Activated CD8-positive, alpha-beta T cell treated with anti-CD3 and anti-CD28 coated beads, Interleukin-2, amount 10 ng/mL, durations not matched to agents 7 days and 5 days (primary cell): ENCODE measurements around the gene TRPV4. TPM values are rescaled to one million over a fixed set of nuclear protein-coding genes. Genes with fewer than 3 reads are reported as not detected.

ENCODE experiments used
- ATAC-seq: fragments of 150-1000 bp; cut with Tn5 transposase; one replicate; pipeline ENCODE4 v1.10.0; 2021; ENCODE audit warnings: moderate library complexity
- CTCF ChIA-PET: fragments of 350-600 bp; sonication (Branson Sonifier 250); formaldehyde crosslinking; loops from one replicate; lab custom pipeline; 2021; ENCODE audit warnings: antibody characterized with exemption; lab: Charles Lee
- POLR2A ChIA-PET: fragments of 350-600 bp; sonication (Branson Sonifier 250); formaldehyde crosslinking; loops from one replicate; lab custom pipeline; 2021; ENCODE audit warnings: antibody characterized with exemption; lab: Charles Lee
- DNase-seq: peaks from one replicate; pipeline ENCODE4 v3.0.0-alpha.2; 2020
- H3K27ac Mint-ChIP-seq: one replicate; pipeline ENCODE4 v1.8.0; 2021; ENCODE audit warnings: mild to moderate bottlenecking, mixed read lengths
- H3K27me3 Mint-ChIP-seq: one replicate; pipeline ENCODE4 v1.8.0; 2021; ENCODE audit warnings: low read depth, mixed read lengths
- H3K36me3 Mint-ChIP-seq: one replicate; pipeline ENCODE4 v1.8.0; 2021; ENCODE audit warnings: low read depth, mixed read lengths
- H3K4me1 Mint-ChIP-seq: one replicate; pipeline ENCODE4 v1.8.0; 2021; ENCODE audit warnings: low read depth, mixed read lengths
- H3K4me3 Mint-ChIP-seq: one replicate; pipeline ENCODE4 v1.8.0; 2021; ENCODE audit warnings: mild to moderate bottlenecking, mixed read lengths
- H3K9me3 Mint-ChIP-seq: one replicate; pipeline ENCODE4 v1.8.0; 2022; ENCODE audit warnings: mixed read lengths; ENCODE audit not compliant: insufficient read depth
- total RNA-seq, 2 experiments: library from RNA; stranded (reverse); gene quantifications; one replicate each; pipeline ENCODE4 v1.2.3, GENCODE V29; 2021

The TRPV4 gene
- total RNA-seq, 2 experiments from 2014 or later: not detected

DNA sequence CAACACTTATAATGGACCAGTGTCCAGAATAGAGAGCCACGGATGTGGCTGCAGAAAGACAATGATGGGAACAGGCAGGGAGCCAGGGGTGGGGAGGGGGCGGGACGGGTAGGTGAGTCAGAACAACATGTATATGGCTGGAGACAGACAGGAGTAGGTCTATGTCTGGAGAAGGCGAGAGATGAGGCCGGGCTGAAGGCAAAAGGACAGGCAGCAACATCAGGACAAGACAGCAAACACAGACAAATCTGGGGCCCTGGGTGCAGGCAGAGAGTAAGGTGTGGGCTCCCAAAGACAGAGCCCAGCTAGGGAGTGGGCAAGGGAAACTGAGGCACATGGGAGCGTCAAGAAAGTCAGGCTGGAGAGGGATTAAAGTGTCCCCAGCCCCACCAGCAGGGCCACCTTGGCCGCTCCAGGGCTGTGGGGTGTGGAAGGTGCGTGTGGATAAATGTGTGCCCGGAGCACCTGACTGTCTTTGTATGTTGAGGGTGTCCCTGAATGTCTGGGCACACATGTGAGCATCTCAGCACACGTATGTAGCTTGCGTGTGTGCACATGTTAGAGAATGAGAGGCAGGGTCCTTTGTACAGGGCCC is 75.4 kb downstream of the TRPV4 start:
- Mint-ChIP-seq H3K9me3 (peaks cover 16% of the 10 kb centered on the region), H3K36me3 (peaks cover 7% of the 10 kb centered on the region), H3K27me3 (peaks cover 4% of the 10 kb centered on the region), H3K4me1 (peaks cover 3% of the 10 kb centered on the region), H3K4me3 (no peak overlapping the region), H3K27ac (no peak overlapping the region)
- ATAC-seq: no peak
- ChIA-PET POLR2A (no interaction called here), CTCF (no interaction called here)
- no peak for DNase-seq

DNA sequence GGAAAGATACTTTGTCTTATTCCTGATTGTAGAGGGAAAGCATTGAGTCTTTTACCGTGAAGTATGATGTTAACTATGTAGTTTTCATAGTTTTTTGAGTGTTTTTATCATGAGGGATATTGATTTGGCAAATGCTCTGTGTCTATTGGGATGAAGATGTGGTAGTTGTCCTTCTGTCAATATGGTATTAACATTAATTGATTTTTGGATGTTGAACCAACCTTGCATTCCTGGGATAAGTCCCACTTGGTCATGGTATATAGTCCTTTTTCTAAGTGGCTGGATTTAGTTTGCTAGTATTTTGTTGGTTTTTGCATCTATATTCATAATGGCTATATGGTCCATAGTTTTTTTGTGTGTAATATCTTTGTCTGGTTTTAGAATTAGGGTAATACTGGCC is 76.7 kb downstream of the TRPV4 start:
- Mint-ChIP-seq H3K4me3 (no peak overlapping the region), H3K4me1 (peaks cover 3% of the 10 kb centered on the region), H3K27ac (no peak overlapping the region), H3K27me3 (peaks cover 4% of the 10 kb centered on the region), H3K36me3 (peaks cover 7% of the 10 kb centered on the region), H3K9me3 (peaks cover 16% of the 10 kb centered on the region)
- DNase-seq (no peak), ATAC-seq (no peak)
- POLR2A ChIA-PET: no interaction called here
- CTCF ChIA-PET: no interaction called here

DNA sequence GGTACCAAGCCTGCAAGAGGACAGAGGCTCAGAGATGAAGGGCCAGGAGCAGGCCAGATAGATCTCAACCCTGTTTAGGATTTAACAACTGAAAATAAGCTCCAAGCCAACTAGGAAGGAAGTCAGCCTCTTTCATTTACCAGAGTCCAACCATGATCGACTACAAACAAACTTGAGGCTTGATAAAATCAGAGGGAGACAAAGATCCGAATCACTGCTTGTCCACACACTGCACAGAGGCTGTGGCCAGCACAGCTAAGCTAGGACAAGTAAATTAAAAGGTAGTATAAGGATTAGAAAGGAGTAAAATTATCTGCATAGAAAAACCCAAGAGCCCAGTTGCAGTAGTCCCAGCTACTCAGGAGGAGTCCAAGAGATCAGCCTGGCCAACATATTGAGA is 79.2 kb downstream of the TRPV4 start:
- ATAC-seq: no peak
- H3K27me3 Mint-ChIP-seq: peaks cover 15% of the 10 kb centered on the region
- H3K4me1 Mint-ChIP-seq: no peaks in the 10 kb centered on the region
- peaks cover 16% of the 10 kb centered on the region for H3K9me3 Mint-ChIP-seq
- ChIA-PET CTCF (interaction anchor here (1.7 kb wide), 1 partner anchor 157 kb away, joined by 5 read pairs; no protein-coding TSS in a partner anchor), POLR2A (interaction anchor here (0.7 kb wide), 1 partner anchor 245 kb away, joined by 3 read pairs; the partner anchor contains the start of gene ANKRD13A)
- no peak overlapping the region for H3K4me3 Mint-ChIP-seq
- no peak for DNase-seq
- no peak overlapping the region for H3K27ac Mint-ChIP-seq
- H3K36me3 Mint-ChIP-seq: peaks cover 7% of the 10 kb centered on the region

DNA sequence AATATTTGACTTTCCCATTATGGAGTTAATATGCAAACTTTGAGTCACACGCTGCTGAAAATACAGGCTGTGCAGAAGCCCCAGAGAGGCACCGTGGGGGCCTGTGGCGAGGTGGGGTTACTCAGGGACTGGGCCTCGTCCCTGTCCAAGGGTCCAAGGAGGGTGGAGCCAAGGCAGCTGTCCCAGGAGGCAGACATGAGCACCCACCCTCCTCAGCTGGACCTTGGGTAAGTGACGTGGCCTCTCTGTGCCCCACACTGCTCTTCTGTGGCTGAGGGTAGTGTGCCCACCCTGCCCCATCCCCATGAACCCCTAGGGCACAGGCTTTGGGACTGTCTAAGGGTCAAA is 80.2 kb downstream of the TRPV4 start:
- no peaks in the 10 kb centered on the region for H3K4me1 Mint-ChIP-seq
- ATAC-seq (no peak), DNase-seq (no peak)
- peaks cover 7% of the 10 kb centered on the region for H3K36me3 Mint-ChIP-seq
- no peak overlapping the region for H3K27ac Mint-ChIP-seq
- peaks cover 16% of the 10 kb centered on the region for H3K9me3 Mint-ChIP-seq
- peaks cover 15% of the 10 kb centered on the region for H3K27me3 Mint-ChIP-seq
- no peak overlapping the region for H3K4me3 Mint-ChIP-seq
- POLR2A ChIA-PET: no interaction called here
- CTCF ChIA-PET: interaction anchor here (0.6 kb wide), 1 partner anchor 27 kb away, joined by 3 read pairs; no protein-coding TSS in a partner anchor

DNA sequence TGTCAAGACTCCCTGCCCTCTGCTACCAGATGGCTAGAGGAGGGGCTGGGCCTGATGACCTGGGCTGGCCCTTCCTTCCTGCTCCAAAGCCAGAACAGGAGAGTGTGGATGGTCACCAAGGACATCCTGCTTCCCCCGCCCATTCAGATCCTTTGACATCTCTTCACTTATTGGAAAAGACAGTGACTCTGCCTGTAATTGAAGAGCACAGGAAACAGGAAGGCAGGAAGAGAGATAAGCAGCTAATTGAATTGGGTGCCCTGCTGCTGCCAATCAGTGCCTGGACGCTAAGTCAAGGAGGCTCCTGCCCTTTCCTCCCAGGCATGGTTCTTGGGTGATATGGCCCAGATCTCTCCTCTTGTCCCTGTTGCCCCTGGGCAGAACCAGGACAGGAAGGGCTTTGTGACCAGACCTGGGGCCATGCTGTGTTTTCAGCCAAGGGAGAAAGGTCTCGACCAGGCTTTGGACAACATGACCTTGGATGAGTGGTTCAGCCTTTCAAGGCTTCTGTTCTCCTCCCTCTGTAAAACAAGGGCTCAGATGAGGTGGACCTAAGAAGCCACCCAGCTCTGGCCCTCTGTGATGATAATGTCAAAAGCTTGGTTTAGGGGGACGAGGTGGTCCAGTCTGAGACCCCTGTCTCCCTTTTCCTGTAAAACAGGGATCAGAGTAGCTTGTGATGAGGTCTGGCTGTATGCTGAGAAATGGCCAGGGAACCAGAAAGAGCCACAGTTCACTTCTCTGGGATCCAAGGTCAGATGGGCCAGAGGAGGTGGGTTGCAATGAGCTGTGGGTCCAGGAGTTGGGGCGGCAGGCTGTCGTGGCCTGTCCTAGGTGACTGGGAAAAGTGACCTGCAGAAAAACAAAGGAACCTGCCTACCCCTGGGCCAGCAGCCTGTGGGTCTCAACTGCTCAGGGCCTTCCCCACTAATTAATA is 80.8 kb downstream of the TRPV4 start:
- ChIA-PET CTCF (interaction anchor here (0.6 kb wide), 1 partner anchor 28 kb away, joined by 3 read pairs; no protein-coding TSS in a partner anchor), POLR2A (no interaction called here)
- no peak for ATAC-seq
- no peak for DNase-seq
- peaks cover 17% of the 10 kb centered on the region for H3K27me3 Mint-ChIP-seq
- H3K27ac Mint-ChIP-seq: no peak overlapping the region
- H3K4me1 Mint-ChIP-seq: no peaks in the 10 kb centered on the region
- no peak overlapping the region for H3K4me3 Mint-ChIP-seq
- H3K36me3 Mint-ChIP-seq: peaks cover 7% of the 10 kb centered on the region
- H3K9me3 Mint-ChIP-seq: peaks cover 16% of the 10 kb centered on the region

DNA sequence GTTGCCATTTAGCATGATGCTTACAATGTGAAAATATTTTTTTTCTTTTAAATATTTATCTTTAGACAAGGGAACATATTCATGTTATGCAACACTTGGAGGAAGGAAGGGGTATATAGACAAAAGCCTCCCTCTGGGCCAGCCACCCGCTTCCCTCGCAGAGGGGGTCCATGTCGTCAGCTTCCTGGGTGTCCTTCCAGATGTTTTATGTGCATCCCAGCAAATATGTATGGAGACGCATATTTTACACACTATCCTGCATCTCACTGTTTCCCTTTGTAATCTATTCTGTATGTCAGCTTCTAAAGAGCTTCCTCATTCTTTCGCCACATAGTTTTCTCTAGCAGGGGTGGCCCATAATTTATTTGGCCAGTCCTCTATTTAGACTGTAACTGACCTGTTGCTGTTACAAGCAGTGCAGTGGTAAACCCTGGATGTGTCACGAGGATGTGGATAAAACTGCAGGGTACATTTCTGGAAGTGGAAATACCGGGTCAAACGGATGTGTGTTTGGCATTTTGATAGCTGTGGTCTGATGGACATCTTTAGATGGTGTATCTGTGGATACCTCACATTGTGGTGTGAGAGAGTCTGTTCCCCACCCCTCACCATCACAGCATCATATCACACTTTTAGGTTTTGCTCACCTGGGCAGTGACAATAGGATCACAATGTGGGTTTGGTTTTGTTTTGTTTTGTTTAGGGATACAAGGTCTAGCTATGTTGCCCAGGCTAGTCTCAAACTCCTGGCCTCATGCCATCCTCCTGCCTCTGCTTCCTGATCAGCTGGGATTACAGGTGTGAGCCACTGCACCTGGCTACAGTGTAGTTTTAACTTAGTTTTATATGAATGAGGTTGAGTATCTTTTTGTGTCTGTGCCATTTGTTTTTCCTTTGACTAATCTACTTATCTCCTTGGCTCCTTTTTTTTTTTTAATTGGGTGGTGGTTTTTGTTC is 87.9 kb downstream of the TRPV4 start:
- H3K4me3 Mint-ChIP-seq: no peak overlapping the region
- H3K4me1 Mint-ChIP-seq: no peaks in the 10 kb centered on the region
- POLR2A ChIA-PET: no interaction called here
- no peak for ATAC-seq
- no peak overlapping the region for H3K27ac Mint-ChIP-seq
- no peak for DNase-seq
- no peaks in the 10 kb centered on the region for H3K9me3 Mint-ChIP-seq
- peaks cover 8% of the 10 kb centered on the region for H3K27me3 Mint-ChIP-seq
- CTCF ChIA-PET: interaction anchor here (0.8 kb wide), 1 partner anchor 147 kb away, joined by 3 read pairs; no protein-coding TSS in a partner anchor
- H3K36me3 Mint-ChIP-seq: no peaks in the 10 kb centered on the region

DNA sequence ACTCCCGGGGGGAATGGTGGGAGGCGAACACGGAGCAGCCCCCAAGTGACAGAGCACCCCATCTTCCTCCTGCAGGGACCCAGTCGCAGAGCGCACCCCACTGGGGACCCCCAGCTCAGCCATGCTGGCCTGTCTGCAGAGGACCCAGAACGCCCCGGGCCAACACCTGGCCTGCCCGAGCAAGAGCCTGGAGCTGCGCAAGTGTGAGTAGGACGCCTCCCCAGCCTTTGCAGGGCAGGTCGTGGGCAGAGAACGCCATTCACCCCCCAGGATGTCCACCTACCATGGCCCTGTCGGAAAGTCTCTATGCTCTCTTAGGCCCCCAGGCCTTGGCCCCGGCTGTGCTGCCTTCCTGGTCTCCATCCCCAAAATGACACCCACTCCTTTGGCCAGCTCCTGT is 89.2 kb downstream of the TRPV4 start:
- H3K9me3 Mint-ChIP-seq: no peaks in the 10 kb centered on the region
- ChIA-PET CTCF (no interaction called here), POLR2A (no interaction called here)
- ATAC-seq (no peak), DNase-seq (no peak)
- no peaks in the 10 kb centered on the region for H3K36me3 Mint-ChIP-seq
- H3K4me1 Mint-ChIP-seq: no peaks in the 10 kb centered on the region
- H3K27ac Mint-ChIP-seq: no peak overlapping the region
- H3K4me3 Mint-ChIP-seq: no peak overlapping the region
- H3K27me3 Mint-ChIP-seq: peaks cover 5% of the 10 kb centered on the region

DNA sequence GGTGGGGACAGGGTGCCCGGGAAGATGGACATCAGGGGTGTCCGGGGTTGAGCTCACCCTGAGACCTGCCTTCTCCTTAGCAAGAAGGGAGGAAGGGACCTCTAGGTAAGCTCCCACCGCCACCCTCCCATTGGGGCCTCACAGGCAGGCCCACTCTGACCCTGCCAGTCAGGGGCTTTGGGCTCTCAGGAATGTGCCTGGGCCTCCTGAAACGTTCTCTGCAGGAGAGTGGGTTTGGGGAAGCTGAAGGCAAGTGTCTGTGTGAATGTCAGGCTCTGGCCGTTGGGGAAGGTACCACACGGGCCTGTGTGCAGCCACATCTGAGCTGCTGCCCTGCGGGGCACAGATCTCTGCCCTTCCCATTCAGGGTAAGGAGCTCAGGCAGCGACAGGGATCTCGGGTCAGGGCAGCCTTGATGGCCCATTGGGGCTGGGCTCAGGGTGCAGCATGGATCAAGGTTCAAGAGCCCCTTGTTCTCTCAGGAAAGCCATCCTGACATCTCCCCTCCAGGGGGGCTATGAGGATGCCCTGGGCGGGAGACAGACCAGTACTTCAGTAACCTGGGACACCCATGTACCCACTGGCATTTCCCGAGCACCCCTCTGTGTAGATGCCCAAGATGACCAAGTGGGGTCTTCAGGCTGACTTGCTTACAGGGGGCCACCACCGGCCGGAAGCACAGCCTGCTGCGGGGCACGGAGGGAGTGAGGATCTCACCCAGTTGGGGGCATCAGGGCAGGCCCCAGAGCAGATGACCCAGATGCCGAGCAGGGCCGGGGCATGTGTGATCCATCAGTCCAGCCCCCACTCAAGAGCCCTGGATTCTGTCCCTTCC is 89.9 kb downstream of the TRPV4 start:
- Mint-ChIP-seq H3K27ac (no peak overlapping the region), H3K27me3 (peaks cover 5% of the 10 kb centered on the region), H3K4me1 (no peaks in the 10 kb centered on the region), H3K36me3 (no peaks in the 10 kb centered on the region), H3K4me3 (no peak overlapping the region), H3K9me3 (no peaks in the 10 kb centered on the region)
- POLR2A ChIA-PET: no interaction called here
- ATAC-seq: no peak
- CTCF ChIA-PET: interaction anchor here (0.9 kb wide), 1 partner anchor 31 kb away, joined by 3 read pairs; no protein-coding TSS in a partner anchor
- no peak for DNase-seq

DNA sequence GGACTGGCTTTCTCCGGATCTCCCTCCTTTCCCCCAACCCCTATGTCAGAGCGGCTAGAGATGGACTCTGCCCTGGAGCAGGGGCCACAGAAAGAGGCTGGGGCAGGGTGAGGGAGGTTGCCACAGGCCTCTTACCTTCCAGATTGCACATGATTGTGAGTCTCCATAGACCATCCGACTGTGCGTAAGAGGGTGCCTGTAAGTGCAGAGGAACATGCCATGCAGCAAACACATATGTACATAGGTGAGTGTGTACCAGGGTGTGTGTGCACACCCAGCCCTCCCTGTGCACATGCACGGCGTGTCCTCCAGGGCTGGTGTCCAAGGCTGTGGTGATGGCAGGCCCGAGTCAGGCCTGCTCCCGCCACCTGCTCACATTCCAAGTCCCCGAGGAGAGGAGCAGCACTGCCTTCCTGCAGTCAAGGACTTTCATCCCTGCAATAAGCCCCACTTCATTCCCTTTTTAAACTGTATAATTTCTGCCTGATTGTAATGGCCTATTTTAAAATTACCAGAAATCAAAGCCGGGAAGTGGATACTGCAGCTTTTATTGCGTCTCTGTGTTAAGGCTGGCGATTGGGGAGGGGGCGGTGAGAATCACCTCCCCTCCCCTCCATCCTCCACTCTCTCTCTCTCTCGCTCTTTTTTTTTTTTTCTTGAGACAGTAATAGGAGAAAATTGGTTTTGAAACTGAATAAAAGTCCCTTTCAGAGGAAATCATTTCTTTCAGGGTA is 91.1 kb downstream of the TRPV4 start:
- Mint-ChIP-seq H3K4me3 (no peak overlapping the region), H3K4me1 (no peaks in the 10 kb centered on the region), H3K36me3 (no peaks in the 10 kb centered on the region), H3K27ac (no peak overlapping the region), H3K27me3 (peaks cover 6% of the 10 kb centered on the region), H3K9me3 (no peaks in the 10 kb centered on the region)
- CTCF ChIA-PET: interaction anchor here (0.9 kb wide), 1 partner anchor 33 kb away, joined by 3 read pairs; no protein-coding TSS in a partner anchor
- no peak for ATAC-seq
- POLR2A ChIA-PET: no interaction called here
- DNase-seq: no peak

DNA sequence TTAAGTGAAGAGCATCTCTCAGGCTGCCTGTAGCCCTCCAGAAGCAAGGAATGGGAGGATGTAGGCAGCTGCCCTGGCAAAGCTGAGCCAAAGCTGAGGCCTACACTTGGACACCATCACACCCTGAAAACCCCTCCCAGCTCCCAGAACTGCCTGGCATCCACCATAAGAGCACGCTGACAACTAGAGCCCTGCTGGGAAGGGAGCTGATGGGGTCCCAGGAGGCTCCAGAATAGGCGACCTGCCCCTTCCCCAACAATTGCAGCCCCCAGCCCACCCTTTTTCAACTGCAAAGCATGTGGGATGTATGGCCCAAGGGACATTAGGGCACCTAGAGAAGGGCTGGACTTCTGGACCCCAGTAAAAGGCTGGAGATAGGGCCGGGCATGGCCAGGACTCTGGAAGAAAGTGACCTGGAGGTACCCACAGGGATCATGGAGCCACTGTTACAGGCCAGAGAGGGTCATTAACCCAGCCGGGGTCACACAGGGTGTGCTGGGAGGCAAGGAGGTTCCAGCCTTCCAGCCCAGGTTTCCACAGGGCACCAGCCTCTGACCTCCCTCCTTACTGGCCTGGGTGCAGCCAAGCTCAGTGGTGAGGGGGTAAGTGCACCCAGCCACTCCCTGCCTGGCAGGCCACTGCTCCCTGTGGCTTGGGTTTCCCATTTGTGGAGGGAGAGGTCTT is 91.8 kb downstream of the TRPV4 start:
- no peaks in the 10 kb centered on the region for H3K36me3 Mint-ChIP-seq
- H3K27me3 Mint-ChIP-seq: peaks cover 6% of the 10 kb centered on the region
- ChIA-PET POLR2A (no interaction called here), CTCF (no interaction called here)
- DNase-seq (no peak), ATAC-seq (no peak)
- H3K4me3 Mint-ChIP-seq: no peak overlapping the region
- H3K4me1 Mint-ChIP-seq: no peaks in the 10 kb centered on the region
- no peaks in the 10 kb centered on the region for H3K9me3 Mint-ChIP-seq
- H3K27ac Mint-ChIP-seq: no peak overlapping the region
